Spleen (tissue), 7 donors: Measurements from ENCODE around the gene ANKRD17.

Experiments
- POLR2A ChIP-seq, 3 donors: fragments of 450-650 bp; IDR thresholded peaks; one replicate each; pipeline ENCODE4 v1.5.1; 2017; ENCODE audit warnings: antibody characterized with exemption in 3 of 3, mild to moderate bottlenecking in 1 of 3
- POLR2AphosphoS5 ChIP-seq, 3 donors: sonication (generic); formaldehyde crosslinking; IDR thresholded peaks; one replicate each; pipeline ENCODE4 v1.5.1; 2017; ENCODE audit warnings: antibody characterized with exemption in 3 of 3
- TF ChIP-seq, protein P1 (sequence below), 11 experiments: fragments of 200-600 bp in 7 of 11; fragments of 450-650 bp in 4 of 11; sonication (generic) in 4 of 11; IDR thresholded peaks in 8 of 11; conservative IDR thresholded peaks in 3 of 11; 1 replicate in 7 of 11; 2 replicates in 4 of 11; pipeline versions ENCODE4 v1.4.0 to v1.8.0; 2016 to 2021; ENCODE audit warnings: antibody characterized with exemption in 11 of 11, inconsistent platforms in 4 of 11, mild to moderate bottlenecking in 1 of 11
- donor health status: DM: no; HTN: no; CAD: no; lungs with moderate emphysema.
- donor health status: DM: no; HTN: no; CAD: no.
- donor health status: DM: no; HTN: no; CAD: no.

- TF ChIP-seq, protein P1, sequence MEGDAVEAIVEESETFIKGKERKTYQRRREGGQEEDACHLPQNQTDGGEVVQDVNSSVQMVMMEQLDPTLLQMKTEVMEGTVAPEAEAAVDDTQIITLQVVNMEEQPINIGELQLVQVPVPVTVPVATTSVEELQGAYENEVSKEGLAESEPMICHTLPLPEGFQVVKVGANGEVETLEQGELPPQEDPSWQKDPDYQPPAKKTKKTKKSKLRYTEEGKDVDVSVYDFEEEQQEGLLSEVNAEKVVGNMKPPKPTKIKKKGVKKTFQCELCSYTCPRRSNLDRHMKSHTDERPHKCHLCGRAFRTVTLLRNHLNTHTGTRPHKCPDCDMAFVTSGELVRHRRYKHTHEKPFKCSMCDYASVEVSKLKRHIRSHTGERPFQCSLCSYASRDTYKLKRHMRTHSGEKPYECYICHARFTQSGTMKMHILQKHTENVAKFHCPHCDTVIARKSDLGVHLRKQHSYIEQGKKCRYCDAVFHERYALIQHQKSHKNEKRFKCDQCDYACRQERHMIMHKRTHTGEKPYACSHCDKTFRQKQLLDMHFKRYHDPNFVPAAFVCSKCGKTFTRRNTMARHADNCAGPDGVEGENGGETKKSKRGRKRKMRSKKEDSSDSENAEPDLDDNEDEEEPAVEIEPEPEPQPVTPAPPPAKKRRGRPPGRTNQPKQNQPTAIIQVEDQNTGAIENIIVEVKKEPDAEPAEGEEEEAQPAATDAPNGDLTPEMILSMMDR (IDR thresholded peaks at IDR 0.05 in 8 of 11, conservative IDR thresholded peaks at IDR 0.05 in 3 of 11): no peak
- TF ChIP-seq POLR2A (IDR thresholded peaks at IDR 0.05) (no peak), POLR2AphosphoS5 (IDR thresholded peaks at IDR 0.05) (no peak)
Observed at GRCh38 chr4:73193155-73193554, 65.4 kb downstream of the ANKRD17 start.
